Measurements from ENCODE around the gene CCDC27.

GRCh38 chr1:3762873-3763228 is 10.6 kb downstream of the CCDC27 start:
- TF ChIP-seq CTCF (IDR thresholded peaks at IDR 0.05) (no peak), POLR2A (IDR thresholded peaks at IDR 0.05) (no peak), EP300 (IDR thresholded peaks at IDR 0.05) (no peak)
